ENCODE data around the gene COL11A2.

- TF ChIP-seq MAX (IDR thresholded peaks at IDR 0.05; ENCODE audit: low read depth): no peak
- TF ChIP-seq POLR2AphosphoS5 (IDR thresholded peaks at IDR 0.05; ENCODE audit: low read depth, low read length): no peak
Measured at GRCh38 chr6:33181141-33181540, 11.1 kb downstream of the COL11A2 start.

Data from SK-N-SH (cell line).